T-helper 1 cell treated with Interleukin-12 subunit alpha and Interleukin-12 subunit beta and Interleukin-4 antibody, amounts not matched to agents 30 ng/mL and 1 ng/mL, for 36 hours (primary cell): ENCODE data around the gene PRIMA1. TPM values are rescaled to one million over a fixed set of nuclear protein-coding genes. Genes with fewer than 3 reads are reported as not detected.

Experiments
- intact Hi-C: fragments of 100-400 bp; cut with micrococcal nuclease; formaldehyde crosslinking; loops from one replicate; pipeline ENCODE4 v1.15.1; 2024
- total RNA-seq: library from RNA; stranded (reverse); gene quantifications from 2 replicates; pipeline ENCODE4 v1.2.3, GENCODE V29; 2022

PRIMA1 gene
- total RNA-seq, 1 donor from 2014 or later = not detected

DNA sequence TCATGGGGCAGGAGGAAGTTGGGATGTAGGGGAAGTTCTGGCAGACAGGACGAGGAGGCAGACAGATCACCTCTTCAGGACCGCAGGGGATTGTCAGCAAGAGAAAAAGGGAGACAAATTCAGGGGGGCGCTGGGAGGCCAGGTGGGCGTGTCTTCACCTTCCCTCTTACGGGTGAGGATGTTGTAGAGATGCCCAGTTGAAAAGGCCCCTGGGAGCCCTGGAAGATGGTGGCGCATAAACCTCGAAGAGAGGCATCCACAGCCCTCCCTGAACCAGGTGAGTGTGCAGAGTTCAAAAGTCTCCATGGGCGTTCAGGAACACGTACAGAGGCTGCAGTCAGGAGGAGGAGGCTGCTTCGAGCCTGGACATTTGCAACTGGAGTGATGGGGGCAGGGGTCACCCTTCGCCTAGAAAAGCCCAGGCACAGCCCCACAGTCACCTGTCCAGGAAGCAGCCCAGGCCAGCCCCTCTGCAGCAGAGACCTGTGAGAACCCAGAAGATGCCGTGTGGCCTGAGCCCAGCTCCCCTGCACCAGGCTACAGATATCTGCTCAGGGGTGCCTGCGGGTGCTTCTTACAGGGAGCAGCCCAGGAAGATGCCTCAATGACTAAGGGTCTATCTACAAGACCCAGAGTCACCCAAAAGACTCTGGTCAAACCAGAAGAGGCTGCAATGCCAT lies 74.4 kb downstream of the PRIMA1 start:
- intact Hi-C loops = no loop called here

DNA sequence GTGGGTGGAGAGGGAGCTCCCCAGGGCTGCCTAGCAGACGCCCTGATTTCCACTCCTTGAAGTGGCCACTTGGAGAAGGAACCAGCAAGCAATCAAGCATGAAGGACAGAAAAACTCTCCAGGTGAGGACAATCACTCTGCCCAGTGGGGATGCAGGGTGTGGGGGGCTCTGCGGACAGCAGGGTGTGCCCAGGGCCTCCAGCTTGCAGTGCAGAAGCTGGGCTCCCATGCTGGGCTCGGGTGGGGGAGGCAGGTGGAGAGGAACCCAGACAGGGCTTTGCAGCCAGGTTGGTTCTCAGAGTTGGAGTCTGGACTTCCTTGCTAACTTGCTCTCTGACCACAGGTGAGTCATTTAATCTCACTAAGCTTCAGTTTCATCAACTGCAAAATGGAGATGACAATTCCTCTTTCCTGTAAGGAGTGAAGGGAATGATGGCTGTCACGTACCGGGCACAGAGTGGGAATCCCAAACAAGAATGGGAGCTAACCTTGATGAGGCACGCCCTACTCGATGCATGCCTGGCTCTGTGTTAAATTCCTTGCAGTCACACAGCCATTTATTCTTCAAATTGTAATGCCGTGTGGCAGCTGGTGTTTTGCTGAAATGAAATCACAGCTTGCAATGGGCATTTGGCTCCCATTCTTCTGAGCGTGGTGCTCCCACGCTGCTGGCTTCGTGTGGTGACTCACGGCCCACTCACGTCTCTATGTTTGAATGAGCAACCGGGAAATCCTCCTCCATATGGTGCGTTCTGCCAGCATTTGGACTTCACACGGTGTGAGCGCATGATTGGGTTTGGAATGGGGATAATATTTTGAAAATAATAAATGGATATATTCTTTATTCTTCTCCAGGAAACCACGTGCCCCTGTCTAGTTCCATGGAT lies 75.2 kb downstream of the PRIMA1 start:
- intact Hi-C loops = no loop called here

DNA sequence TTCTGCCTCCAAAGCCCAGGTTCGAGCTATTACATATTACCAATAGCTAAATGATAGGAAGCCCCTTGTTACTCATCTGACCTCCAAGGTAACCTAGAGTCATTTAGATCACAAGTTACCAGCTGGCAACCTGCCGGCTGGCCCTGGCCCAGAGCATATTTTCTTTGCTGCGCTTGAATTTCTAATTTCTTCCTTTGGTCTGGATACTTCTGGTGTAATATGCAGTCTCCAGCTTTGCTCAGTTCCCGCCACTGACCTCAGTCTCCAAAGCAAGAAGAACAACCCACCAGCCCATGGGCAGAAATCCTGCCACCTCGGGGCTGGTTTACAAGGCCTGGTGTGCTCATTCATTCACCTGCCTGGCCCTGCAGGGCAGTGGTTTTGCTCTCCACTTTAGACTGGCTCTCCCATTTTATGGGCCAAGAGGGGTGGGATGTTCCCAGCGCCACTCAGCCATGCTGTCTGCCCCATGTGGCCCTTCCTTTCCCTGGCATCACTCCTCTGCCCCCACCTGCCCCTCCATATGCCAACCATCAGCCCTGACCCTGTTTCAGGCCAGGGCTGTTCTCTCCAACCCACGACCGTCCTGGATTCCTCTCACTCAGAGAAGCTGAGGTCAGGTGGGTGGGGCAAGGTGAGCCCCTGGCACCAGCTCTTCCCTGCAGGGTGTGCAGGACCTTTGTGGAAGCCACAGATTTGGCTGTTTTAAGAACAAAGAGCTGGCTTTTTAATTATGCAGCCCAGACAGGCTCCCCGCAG lies 76.0 kb downstream of the PRIMA1 start:
- intact Hi-C loops = no loop called here

DNA sequence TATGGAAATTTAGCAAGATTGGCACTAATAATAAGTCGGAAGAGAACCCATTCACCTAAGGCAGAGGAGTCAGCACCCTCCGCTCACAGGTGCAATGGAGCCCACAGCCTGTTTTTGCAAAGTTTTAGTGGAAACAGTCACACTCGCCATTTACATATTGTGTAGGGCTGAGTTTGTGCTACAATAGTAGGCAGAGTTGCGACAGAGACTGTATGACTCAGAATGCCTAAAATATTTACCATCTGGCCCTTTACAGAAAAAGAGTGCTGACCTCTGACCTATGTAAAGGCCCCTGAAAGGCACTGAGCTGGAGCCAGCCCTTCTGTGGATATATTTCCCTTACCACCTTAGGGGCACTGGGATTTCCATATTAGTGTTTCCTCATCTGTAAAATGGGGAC lies 79.0 kb downstream of the PRIMA1 start:
- intact Hi-C loops = no loop called here

DNA sequence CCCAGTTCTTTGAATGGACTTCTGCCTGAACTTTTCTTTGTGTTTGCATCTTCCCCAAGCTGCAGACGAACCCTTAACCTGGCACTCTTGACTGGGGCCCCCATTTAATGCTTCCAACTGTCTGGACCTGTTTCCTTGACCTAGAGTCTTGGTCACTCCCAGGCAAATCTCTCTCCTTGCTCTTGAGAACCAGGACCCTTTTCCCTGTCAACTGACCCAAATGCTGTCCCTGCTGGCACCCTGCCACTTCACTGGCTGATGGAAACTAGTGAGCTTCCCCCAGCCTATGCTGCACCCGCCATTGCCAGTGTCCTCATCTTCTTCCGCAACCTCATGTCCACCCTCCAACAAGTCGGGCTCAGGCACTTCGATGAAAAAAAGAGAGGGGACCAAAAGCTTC lies 79.5 kb downstream of the PRIMA1 start:
- intact Hi-C loops = no loop called here

DNA sequence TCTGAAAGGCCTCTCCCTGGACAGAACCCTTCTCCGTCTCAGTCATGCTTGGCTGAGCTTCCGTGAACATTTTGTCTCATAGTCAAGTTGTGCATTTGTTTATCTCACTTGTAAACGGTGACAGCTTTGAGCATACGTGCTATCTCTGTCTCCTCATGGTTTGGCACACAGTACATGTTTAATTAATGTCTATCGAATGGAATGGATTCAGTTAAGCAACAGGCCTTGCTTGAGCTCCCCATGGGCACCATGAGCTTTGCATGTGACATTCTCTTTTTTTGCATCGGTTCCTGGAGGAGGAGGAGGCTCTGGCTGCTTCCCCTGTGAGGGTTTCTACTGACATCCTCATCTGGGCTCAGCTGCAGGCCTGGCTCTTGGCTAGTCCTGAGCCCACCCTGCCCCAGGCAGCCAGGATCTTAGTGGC lies 80.0 kb downstream of the PRIMA1 start:
- intact Hi-C loops = no loop called here

DNA sequence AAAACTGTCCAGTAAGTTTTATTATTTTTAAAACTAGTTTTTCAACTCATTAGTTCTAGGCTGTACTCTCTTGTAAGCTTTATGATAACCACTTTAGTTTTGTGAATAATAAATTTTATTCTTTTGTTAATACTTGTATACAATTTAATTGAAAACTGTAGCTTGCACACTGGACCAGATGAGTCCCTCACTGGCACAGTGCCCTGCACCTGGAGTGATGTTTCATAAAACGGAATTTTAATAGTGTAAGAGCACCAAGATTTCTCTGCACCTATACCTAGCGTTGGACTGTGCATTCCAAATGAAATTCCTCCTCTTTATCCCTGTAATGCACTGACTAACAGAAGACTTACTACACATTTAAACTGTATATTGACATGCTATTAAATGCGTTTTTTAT lies 80.8 kb downstream of the PRIMA1 start:
- intact Hi-C loops = no loop called here

DNA sequence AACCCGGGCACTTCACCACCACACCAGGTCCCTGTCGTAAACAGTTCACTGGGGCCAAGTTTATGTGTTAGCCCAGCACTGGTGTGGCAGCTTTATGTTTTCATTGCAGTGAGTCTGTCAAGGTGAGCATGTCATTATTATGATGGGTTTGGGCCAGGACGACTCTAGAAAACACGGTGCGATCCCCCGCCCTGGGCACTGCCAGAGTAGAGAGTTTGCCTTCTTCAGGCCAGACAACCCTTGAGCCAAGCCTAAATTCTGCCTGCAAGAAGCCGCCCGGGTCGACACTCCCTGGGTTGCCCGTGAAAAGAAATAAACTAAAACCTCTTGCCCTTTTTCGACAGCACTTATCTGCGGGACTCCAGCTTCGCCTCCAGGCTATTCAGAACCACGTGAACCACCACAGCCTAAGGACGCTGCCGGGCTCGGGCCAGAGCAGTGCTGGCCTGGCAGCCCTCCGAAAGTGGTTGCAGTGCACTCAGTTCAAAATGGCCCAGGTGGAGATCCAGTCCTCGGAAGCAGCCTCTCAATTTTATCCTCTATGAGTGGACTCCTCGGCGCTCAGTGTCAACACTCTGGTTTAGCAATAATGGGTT lies 81.8 kb downstream of the PRIMA1 start:
- intact Hi-C loops = no loop called here

DNA sequence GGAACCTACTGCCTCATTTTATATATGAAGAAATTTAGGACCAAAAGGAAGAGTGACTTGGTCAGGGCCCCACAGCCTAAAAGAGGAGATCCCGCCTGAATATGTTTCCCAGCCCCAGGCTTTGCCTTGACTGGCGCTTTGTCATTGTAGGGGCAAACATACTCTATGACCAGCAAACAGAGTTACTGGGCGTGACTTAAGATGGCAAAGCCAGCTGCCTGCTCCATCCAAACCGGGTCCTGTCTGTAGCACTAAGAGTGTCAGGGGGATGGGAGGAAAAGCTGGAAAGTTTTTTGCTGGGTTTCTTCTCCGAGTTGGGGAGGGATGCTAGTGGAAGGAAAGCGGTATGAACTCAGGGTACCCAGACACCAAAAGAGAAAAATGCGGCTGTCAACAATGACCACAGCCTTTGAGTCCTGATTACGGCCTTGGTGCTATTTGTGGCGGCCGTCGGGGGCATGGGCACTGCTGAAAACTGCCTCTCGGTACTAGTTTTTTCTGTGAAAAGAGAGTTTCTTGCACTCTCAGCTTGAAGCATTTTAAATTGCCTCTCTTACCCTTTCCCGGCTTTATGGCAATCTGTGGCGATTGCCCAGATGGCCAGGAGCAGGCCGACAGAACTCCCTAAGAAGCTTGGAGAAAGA lies 82.7 kb downstream of the PRIMA1 start:
- intact Hi-C loops = no loop called here

DNA sequence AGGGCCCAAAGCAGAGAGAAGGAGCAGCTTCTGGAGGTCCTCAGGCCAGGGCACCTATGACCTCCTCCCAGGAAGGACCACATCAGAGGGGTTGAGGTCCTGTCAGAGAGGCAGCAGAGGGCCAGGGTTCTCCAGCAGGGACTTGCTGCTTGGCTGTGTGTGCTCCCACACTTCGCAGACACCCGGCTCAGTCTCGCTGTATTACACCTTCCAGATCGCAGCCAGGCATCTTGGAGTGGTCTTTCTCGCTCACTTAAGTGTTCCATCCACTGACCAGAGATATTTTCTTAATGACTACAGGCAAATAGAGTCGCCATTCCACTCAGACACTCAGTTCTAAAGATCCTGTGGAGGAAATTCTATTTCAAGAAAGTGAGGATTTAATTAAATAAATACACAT lies 84.3 kb downstream of the PRIMA1 start:
- intact Hi-C loops = no loop called here

DNA sequence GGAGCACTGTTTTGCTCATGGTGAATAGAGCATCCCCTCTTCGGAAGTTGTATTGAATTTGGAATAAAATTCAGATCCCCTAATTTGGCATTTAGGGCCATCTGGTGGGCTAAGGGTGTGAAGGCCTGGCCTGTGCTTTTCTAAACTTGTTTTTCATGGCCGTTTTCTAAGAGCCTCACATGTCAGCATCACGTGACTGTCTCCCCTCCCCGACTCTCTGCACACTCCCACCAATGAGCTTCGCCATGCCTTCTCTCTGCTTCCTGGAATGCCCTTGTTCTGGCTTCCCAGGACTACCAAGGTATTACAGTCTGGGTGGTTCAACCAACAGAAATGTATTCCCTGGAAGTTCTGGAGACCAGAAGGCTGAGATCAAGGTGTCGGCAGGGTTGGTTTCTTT lies 85.3 kb downstream of the PRIMA1 start:
- intact Hi-C loops = no loop called here

DNA sequence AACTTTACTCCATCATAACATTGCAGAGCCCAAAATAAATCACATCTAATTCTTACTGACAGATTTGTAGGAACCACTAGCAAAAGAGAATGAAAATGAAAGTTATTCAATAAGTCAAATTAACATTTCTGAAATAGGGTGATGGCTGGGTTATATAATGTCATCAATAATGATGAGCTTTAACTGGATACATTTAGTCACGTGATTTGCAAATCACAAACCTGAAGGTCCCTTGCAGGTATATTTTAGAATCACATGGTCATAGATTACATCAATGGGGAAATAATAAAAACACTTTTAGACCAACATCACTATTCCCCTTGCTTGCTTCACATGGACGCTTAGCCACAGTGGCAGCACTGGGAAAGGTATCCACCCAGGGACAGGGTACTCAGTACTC lies 86.7 kb downstream of the PRIMA1 start:
- intact Hi-C loops = no loop called here

DNA sequence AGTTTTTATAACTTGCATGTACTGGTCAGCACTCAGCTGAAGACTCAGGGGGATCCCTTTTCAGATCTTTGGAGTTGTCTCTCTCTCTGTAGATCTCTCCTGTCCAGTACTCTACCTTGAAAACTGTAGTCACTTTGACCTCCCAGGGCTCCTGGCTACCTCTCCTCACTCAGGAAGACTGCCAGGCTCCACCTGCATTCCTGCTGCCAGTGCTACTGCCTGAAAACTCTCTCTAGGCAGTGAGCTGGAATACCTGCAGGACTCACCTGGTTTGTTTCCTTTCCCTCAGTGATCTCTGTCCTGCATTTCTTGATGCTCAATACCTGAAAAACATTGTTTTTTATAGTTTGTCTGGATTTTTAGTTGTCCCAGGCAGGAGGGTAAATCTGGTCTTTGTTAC lies 87.4 kb downstream of the PRIMA1 start:
- intact Hi-C loops = no loop called here

DNA sequence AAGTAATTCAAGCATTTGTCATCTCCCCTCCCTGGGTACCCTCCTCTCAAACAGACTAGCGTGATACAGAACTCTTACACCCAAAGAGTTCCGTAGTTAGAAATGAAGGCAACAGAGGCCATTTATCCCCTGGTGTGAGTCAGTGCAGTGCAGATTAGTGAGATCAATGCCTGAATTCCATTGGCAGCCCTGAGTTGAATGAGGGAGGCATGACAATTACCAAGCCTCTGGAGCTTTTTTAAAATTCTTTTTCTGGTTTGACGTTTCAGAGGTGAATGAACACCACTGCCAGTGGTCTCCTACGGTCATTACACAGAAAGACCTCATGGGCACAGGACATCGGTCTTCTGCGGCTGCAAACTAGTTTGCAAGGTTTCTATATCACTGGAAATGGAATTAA lies 94.4 kb downstream of the PRIMA1 start:
- intact Hi-C loops = no loop called here

DNA sequence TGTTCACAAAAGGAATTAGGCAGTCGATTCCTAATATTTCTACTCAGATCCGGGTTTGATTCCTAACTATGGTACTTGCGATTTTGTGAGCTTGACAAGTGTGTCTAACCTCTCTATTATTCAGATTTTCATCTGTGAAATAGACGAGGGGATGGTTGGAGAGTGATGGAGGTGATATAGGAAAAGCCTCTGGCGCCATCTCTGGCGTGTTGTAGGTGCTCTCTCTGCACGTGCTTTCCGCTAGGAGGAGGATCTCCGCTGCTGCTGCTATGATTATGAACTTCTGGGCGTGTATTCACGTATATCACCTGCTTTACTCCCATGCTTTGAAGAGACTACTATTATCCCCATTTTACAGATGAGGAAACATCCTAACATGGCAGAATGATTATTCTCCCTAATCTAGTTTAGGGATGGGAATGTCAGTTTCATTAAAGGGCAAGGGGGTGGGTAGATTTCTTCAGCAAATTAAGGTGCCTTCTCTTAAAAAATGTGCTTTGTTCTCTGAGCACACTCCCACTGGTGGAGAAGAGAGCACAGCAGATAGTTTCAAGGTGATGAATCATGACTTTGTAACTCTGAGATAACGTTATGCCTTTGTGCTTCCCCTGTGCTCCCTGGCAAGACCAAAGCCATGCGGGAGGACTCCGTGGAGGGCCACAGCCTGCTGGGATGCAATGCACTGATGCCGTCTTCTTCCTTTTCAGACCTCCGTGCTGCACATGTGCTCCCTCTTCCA lies 97.1 kb downstream of the PRIMA1 start:
- intact Hi-C loops = no loop called here

DNA sequence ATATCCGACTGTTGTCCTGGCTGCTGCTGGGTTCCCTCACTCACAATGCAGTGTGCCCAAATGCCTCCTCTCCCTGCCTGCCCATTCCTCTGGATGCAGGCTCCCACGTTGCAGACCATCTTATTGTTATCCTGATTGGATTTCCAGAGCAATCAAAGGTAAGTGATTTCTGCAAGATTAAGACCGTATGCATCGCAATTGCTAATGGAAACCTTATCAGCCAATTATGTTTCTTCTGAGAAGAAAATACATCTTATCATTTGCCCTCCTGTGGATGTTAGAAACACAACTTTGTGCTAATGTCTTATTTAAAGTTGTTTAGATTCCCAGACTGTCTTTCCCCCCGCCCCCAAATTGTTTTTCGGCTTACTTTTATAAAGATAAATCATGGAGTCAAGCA lies 98.1 kb downstream of the PRIMA1 start:
- intact Hi-C loops = no loop called here

DNA sequence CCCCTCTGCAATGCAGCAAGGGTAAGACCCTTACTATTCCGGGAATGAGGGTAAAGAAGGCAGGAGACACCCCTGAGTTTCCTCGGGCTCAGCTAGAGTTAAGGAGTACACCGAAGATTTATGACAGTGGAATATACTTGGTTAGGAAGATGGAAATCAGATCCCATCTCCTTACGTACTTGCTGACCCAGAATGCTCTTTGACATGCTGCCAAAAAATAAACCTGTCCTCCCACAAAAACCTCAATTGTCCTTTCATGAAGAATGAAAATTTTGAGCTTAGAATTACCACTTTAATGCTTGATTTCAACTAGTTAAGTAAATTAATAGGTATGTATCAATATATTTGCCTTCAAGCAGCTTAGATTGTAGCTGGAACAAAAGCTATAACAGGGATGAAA lies 99.5 kb downstream of the PRIMA1 start:
- intact Hi-C loops = no loop called here

DNA sequence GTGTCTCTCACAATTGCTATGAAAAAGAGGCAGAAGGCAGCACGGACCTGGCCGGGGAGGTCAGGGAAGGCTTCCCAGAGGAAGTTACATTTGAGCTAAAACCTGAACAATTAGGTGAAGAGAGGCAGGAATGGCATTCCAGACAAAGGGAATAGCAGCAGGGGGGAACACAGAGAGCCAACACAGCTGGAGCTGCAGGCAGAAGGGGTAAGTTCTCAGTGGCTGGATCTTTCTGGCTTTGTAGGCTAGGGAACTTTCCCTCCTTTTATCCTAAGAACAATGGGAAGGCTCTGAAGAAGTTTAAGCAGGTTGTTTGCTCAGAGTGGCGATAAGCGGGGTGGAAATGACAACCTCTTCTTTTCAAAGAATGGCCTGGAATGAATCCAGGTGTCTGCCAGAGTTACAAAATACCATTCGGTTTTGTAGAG lies 100.0 kb downstream of the PRIMA1 start:
- intact Hi-C loops = no loop called here

DNA sequence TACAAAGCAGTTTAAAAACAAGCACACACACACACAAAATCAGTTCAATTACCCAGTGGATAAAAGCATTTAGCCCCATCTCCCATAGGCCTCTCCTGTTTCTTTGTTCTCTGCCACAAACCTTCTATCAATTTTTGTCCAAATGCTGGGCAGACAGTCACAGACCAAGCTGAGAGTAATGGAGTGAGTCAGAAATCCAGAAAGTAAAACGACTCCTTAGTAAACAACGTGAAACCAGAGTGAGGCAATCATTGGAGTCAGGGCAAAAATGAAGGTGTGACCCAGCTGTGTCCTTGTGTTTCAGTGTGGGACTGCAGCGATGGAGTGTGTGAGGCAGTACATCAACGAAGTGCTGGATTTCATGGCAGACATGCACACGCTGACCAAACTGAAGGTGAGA lies 102.0 kb downstream of the PRIMA1 start:
- intact Hi-C loops = no loop called here

DNA sequence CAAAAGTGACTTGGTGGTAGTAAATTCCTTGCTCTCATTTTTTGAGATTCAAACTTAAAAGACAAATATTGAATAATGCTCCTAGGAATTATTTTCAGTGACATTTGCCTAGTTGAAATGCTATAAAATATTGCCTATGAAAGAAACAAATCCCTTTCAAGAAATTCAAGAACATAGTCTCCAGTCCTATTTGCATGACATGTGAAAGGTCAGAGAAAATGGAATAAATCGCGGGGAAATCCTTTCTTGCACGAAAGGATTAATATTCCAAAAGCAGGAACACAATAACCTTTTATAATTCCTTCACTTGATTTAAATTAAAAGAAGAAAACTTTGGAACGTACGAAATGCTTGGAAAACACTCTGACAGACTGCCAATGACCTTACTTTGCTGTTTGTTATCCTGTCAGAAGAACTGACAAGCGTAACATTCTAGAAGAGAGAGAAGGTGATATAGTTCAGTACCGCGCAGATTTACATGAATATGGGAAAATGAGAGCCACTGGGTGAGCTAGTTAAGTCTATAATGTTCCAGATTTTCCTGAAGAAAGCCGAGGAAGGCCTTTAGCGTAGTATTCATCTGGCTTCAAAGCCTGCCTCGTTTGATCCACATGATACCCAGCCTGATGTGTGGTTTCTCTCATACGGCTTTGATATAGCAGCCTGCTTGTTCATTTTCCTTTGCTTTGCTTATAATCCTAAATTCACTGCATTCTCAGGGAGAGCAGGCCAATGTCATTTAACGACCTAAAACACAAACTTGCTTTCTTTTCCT lies 103.0 kb downstream of the PRIMA1 start:
- intact Hi-C loops = no loop called here
